Measurements from ENCODE around the gene FBXO30.

DNA sequence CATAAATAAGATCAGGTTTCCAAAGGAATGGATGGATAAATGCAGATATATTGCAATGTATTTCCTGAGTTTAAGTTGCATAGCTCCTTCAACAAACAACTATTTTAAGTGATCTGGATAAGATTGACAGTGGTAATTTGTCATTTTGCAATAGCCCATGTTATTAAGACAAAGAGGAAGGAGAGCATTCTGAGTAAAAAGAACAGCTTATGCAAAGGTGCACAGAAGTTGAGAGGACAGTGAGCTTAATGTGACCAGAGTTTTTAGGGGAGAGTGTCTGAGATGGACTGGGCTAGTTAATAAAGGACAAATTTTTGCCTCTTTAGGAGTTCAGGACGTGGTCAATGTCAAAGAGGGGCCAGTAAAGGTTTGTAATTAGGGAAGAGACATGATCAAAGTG, 48.8 kb upstream of the FBXO30 start:
- no peak for TF ChIP-seq GATA3 (IDR thresholded peaks at IDR 0.05; ENCODE audit: low read depth, low read length)
- TF ChIP-seq GATA2 (IDR thresholded peaks at IDR 0.05; ENCODE audit: low read depth, low read length), result no peak

All from SH-SY5Y (cell line).